Hepatocyte (in vitro differentiated cells): ENCODE data around the gene SMOC1. TPM values are rescaled to one million over a fixed set of nuclear protein-coding genes. Genes with fewer than 3 reads are reported as not detected.

Experiments used
- DNase-seq: peaks from one replicate; pipeline ENCODE4 v3.0.0-alpha.2; 2016; ENCODE audit warnings: low spot score
- H2AFZ ChIP-seq: fragments of 200-600 bp; sonication (generic); 2 replicates; pipeline ENCODE4 v1.6.0; 2016; ENCODE audit warnings: antibody characterized with exemption, mild to moderate bottlenecking
- H3K27ac ChIP-seq: fragments of 200-600 bp; sonication (generic); 2 replicates; pipeline ENCODE4 v1.5.1; 2016; ENCODE audit warnings: mild to moderate bottlenecking
- H3K27me3 ChIP-seq: fragments of 200-600 bp; sonication (generic); 2 replicates; pipeline ENCODE4 v1.6.1; 2016
- H3K36me3 ChIP-seq: fragments of 200-600 bp; sonication (generic); replicated peaks from 2 replicates; pipeline ENCODE4 v1.5.1; 2016; ENCODE audit warnings: low read depth; ENCODE audit not compliant: insufficient read depth
- H3K4me1 ChIP-seq: fragments of 200-600 bp; sonication (generic); 2 replicates; pipeline ENCODE4 v1.5.1; 2016; ENCODE audit warnings: mild to moderate bottlenecking, moderate library complexity; ENCODE audit not compliant: insufficient read depth
- H3K4me2 ChIP-seq: fragments of 200-600 bp; sonication (generic); 2 replicates; pipeline ENCODE4 v1.6.0; 2016
- H3K4me3 ChIP-seq: fragments of 200-600 bp; sonication (generic); 2 replicates; pipeline ENCODE4 v1.5.1; 2016; ENCODE audit warnings: mild to moderate bottlenecking
- H3K79me2 ChIP-seq: fragments of 200-600 bp; sonication (generic); 2 replicates; pipeline ENCODE4 v1.6.0; 2017; ENCODE audit warnings: mild to moderate bottlenecking
- H3K9me2 ChIP-seq: fragments of 200-600 bp; sonication (generic); replicated peaks from 2 replicates; pipeline ENCODE4 v1.6.0; 2017; ENCODE audit warnings: mild to moderate bottlenecking; ENCODE audit not compliant: insufficient read depth
- H3K9me3 ChIP-seq: fragments of 200-600 bp; sonication (generic); 2 replicates; pipeline ENCODE4 v1.5.1; 2016; ENCODE audit warnings: low read depth, mild to moderate bottlenecking
- H4K20me1 ChIP-seq: fragments of 200-600 bp; sonication (generic); 2 replicates; pipeline ENCODE4 v1.6.0; 2016; ENCODE audit warnings: mild to moderate bottlenecking; ENCODE audit not compliant: insufficient read depth, poor library complexity, severe bottlenecking
- EZH2 ChIP-seq: fragments of 200-600 bp; sonication (generic); IDR thresholded peaks from 2 replicates; pipeline ENCODE4 v1.6.1; 2016; ENCODE audit warnings: antibody characterized with exemption, mild to moderate bottlenecking, borderline replicate concordance
- EZH2phosphoT487 ChIP-seq: fragments of 200-600 bp; sonication (generic); IDR thresholded peaks from one replicate; pipeline ENCODE4 v1.6.1; 2018; ENCODE audit warnings: antibody characterized with exemption, mild to moderate bottlenecking, low read depth, moderate library complexity; ENCODE audit not compliant: unreplicated experiment, severe bottlenecking
- WGBS: methylation state at CpG from one replicate; pipeline ENCODE4 v1.1.6; 2016; ENCODE audit warnings: low lambda C conversion rate; ENCODE audit errors: missing lambda C conversion rate; 5-methylcytosine and 5-hydroxymethylcytosine counted together
- polyA plus RNA-seq: library from polyadenylated mRNA; unstranded; fragments of >200 nt; fragmentation: Nextera tagmentation; extraction: Ambion mirVana; gene quantifications from 2 replicates; pipeline ENCODE4 v1.2.1, GENCODE V29; 2016
- total RNA-seq: library from RNA; depleted of rRNA; stranded (reverse); fragments of >200 nt; gene quantifications from 2 replicates; pipeline ENCODE4 v1.2.3, GENCODE V29; 2014
- TF ChIP-seq, protein P1 (sequence below): fragments of 200-600 bp; sonication (generic); IDR thresholded peaks from 2 replicates; pipeline ENCODE4 v1.5.1; 2016; ENCODE audit warnings: antibody characterized with exemption, mild to moderate bottlenecking; ENCODE audit not compliant: poor library complexity

SMOC1 gene
- total and polyA plus RNA-seq, 2 experiments from 2014 or later = 2.1 to 6.2 TPM

DNA sequence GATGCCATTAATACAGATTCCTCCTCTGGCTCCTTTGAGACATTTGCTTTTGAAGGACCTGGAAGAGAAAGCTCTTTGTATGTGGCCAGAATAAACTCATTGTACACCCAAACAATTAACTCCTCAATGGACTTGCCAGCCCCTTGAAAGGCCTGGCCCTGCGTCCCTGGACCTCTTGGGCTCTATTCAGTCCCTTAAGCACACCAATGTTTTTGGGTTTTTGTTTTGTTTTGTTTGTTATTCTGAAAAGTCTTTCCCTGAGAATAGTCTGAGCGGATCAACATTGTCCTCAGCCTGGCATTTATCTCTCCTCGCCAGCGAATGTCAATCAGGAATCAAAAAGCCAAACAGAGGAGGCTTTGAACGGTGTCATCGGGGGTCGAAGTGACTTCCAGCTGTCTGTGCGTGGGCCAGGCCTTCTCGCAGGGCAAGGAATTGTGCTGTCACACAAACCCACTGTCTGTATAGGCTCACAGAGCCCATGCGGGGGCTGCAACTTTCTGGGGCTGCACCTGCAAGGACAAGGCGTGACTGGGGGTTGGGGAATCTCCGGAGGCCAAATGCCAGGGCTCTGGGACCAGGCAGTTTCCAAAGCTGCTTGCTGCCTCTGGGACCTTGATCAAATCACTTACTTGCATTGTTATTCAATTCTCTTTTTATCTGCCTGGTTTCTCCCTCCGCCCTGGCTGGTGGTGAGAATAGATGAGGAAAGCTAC is 108.3 kb downstream of the SMOC1 start:
- 67% methylated on average over 13 of the region's 13 CpGs for WGBS

GRCh38 chr14:69988979-69989378 is 109.8 kb downstream of the SMOC1 start:
- Histone ChIP-seq H3K9me2 (no peaks in the 10 kb centered on the region), H3K4me1 (peaks cover 15% of the 10 kb centered on the region), H3K4me3 (no peak overlapping the region), H4K20me1 (no peaks in the 10 kb centered on the region), H3K79me2 (no peaks in the 10 kb centered on the region), H3K27me3 (no peaks in the 10 kb centered on the region), H3K9me3 (no peaks in the 10 kb centered on the region), H3K27ac (no peak overlapping the region), H3K4me2 (no peak overlapping the region), H3K36me3 (no peaks in the 10 kb centered on the region), H2AFZ (no peak overlapping the region)
- no peak for DNase-seq
- TF ChIP-seq EZH2phosphoT487 (no peak), EZH2 (no peak)
- TF ChIP-seq, protein P1, sequence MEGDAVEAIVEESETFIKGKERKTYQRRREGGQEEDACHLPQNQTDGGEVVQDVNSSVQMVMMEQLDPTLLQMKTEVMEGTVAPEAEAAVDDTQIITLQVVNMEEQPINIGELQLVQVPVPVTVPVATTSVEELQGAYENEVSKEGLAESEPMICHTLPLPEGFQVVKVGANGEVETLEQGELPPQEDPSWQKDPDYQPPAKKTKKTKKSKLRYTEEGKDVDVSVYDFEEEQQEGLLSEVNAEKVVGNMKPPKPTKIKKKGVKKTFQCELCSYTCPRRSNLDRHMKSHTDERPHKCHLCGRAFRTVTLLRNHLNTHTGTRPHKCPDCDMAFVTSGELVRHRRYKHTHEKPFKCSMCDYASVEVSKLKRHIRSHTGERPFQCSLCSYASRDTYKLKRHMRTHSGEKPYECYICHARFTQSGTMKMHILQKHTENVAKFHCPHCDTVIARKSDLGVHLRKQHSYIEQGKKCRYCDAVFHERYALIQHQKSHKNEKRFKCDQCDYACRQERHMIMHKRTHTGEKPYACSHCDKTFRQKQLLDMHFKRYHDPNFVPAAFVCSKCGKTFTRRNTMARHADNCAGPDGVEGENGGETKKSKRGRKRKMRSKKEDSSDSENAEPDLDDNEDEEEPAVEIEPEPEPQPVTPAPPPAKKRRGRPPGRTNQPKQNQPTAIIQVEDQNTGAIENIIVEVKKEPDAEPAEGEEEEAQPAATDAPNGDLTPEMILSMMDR = no peak

More for the DNA sequence above, 108.3 kb downstream of the SMOC1 start:
- Histone ChIP-seq H3K9me2 (no peaks in the 10 kb centered on the region), H3K79me2 (no peaks in the 10 kb centered on the region), H2AFZ (no peak overlapping the region), H3K27ac (no peak overlapping the region), H4K20me1 (no peaks in the 10 kb centered on the region), H3K9me3 (no peaks in the 10 kb centered on the region), H3K4me1 (peaks cover 15% of the 10 kb centered on the region), H3K4me3 (no peak overlapping the region), H3K4me2 (no peak overlapping the region), H3K27me3 (no peaks in the 10 kb centered on the region), H3K36me3 (no peaks in the 10 kb centered on the region)
- TF ChIP-seq EZH2 (no peak), EZH2phosphoT487 (no peak)
- TF ChIP-seq, protein P1 = no peak
- no peak for DNase-seq

- no peaks in the 10 kb centered on the region for H3K9me3 ChIP-seq
- H4K20me1 ChIP-seq = no peaks in the 10 kb centered on the region
- no peak overlapping the region for H3K4me2 ChIP-seq
- no peaks in the 10 kb centered on the region for H3K27me3 ChIP-seq
- H3K4me3 ChIP-seq = no peak overlapping the region
- no peaks in the 10 kb centered on the region for H3K79me2 ChIP-seq
- H3K9me2 ChIP-seq = no peaks in the 10 kb centered on the region
- no peak for TF ChIP-seq EZH2phosphoT487
- TF ChIP-seq, protein P1 = no peak
- no peak for TF ChIP-seq EZH2
- no peak for DNase-seq
- WGBS = 78% methylated on average over 3 of the region's 3 CpGs
- peaks cover 15% of the 10 kb centered on the region for H3K4me1 ChIP-seq
- H3K36me3 ChIP-seq = no peaks in the 10 kb centered on the region
- no peak overlapping the region for H2AFZ ChIP-seq
- no peak overlapping the region for H3K27ac ChIP-seq
Observed at GRCh38 chr14:69989622-69990021, 110.4 kb downstream of the SMOC1 start.

- TF ChIP-seq, protein P1 = no peak
- TF ChIP-seq EZH2phosphoT487 = no peak
- no peak for TF ChIP-seq EZH2
- no peak overlapping the region for H3K27ac ChIP-seq
Observed at GRCh38 chr14:69990323-69990722, 111.1 kb downstream of the SMOC1 start.

More at GRCh38 chr14:69990323-69990722, 111.1 kb downstream of the SMOC1 start:
- H3K4me1 ChIP-seq = peaks cover 12% of the 10 kb centered on the region
- no peaks in the 10 kb centered on the region for H3K79me2 ChIP-seq
- no peaks in the 10 kb centered on the region for H3K9me3 ChIP-seq
- no peaks in the 10 kb centered on the region for H3K9me2 ChIP-seq
- H3K4me2 ChIP-seq = no peak overlapping the region
- no peaks in the 10 kb centered on the region for H4K20me1 ChIP-seq
- H2AFZ ChIP-seq = no peak overlapping the region
- no peaks in the 10 kb centered on the region for H3K27me3 ChIP-seq
- DNase-seq = no peak
- no peaks in the 10 kb centered on the region for H3K36me3 ChIP-seq
- no peak overlapping the region for H3K4me3 ChIP-seq
